NCI-H1694 treated with DMSO at 0.1 percent for 48 hours (cell line): Measurements from ENCODE around the gene TMTC2.

ENCODE experiments used
- DNase-seq: peaks from one replicate; lab custom pipeline; 2025; lab: John Stamatoyannopoulos, UW

Gene TMTC2

DNA sequence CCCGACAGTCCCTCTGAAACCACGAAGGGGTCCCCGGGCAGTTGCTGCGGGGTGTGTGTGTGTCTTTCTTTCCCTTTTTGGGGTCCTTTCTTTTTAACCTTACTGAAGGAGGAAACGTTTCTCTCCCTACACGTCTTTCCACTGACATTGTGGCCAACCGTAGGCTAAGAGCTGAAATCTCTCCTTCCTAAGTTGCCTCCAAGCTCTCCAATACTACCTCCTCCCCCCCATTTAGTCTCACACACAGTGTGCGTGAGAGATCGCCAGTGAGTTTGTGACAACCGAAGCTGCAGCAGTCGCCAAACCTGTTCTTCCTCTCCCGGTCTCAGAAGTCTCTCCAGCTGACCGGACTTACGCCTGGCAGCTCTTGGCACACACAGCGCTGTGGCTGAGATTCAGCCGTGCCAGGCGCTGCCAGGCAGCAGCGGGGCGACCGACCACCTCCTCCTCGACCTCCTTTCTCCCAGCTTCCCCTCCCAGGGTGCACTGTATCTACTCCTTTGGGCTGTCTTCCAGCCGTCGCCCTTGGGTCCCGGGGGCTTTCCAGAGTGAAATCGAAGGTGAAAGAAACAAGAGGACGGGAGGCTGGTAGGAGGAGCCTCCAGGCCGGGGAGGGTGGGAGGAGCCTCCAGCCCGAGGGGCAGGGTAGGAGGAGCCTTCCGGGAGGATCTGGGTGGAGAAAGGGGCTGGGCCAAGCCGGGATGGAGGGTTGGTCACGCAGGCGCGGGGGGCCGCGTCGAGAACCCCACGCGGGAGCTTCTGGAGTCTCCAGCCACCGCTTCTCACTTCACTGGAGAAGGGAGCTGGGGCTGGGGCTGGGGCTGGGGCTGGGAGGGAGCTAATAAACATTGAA is at the start of gene TMTC2:
Gene TMTC2, plus strand, starts transcription at position 739 of the 853 bp plus-strand sequence.
- DNase-seq = peak; percentile 79

DNA sequence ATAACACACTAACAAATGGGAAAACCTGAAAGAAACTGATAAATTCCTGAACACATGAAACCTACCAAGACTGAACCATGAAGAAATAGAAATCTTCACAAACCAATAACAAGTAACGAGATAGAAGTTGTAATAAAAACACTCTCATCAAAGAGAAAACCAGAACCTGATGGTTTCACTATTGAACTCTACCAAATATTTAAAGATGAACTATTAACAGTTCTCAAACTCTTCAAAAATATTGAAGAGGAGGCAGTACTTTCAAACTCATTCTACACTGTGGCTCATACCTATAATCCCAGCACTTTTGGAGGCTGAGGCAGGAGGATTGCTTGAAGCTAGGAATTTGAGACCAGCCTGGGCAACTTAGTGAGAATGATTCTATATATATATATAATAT is 48.4 kb upstream of the TMTC2 start:
- DNase-seq = no peak

DNA sequence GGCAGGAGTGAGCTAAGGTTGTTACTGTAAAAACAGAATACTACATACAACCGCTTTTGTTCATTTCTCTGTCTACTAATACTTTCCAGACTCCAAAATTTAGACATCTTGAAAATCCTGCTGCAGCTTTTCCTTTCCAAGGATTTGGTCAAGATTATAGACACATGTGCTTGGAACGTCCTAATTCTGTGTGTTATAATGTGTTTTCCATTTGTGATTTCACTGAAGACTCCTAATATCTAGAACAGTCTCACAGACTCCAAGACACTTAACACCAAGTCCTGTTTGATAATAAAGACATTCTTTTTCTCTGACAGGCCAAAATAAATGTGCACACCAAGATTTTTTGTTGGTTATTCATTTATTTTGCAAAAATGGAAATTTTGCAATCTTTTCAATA is 41.8 kb upstream of the TMTC2 start:
- DNase-seq = no peak

DNA sequence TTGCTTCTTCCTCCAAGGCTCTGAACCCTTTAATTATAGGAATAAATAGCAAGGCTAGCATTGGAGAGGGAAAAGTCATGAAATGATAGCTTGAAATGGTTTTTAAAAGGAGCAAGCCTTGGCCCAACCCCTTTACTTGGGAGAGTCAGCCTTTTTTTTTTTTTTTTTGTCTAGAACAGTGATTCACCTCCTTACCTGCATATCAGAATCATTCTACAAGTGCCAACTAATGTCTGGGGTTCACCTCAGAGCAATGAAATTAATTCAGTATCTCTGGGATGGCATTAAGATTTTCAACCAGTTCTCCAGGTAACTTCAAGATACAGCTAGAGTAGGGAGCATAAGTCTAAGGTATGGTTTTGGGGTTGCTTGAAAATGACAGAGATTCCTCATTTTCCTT is 41.3 kb upstream of the TMTC2 start:
- no peak for DNase-seq

DNA sequence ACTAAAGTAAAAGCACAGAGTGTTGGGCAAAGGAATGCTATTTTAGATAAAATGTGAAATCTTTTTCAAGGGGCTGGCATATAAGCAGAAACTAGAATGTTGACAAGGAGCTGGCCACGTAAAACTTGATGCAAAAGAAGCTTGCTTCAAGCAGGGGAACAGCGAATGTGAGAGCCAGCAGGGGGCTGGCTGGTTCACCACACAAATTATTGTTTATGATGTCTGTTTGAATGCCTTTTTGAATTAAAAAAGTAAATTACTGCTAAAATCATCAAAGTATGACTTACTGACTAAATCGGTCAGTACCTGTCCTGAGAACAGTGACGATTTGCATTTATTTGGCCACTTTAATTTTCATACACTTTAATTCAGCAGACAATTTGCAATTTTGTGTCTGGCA is 38.9 kb upstream of the TMTC2 start:
- DNase-seq = no peak

DNA sequence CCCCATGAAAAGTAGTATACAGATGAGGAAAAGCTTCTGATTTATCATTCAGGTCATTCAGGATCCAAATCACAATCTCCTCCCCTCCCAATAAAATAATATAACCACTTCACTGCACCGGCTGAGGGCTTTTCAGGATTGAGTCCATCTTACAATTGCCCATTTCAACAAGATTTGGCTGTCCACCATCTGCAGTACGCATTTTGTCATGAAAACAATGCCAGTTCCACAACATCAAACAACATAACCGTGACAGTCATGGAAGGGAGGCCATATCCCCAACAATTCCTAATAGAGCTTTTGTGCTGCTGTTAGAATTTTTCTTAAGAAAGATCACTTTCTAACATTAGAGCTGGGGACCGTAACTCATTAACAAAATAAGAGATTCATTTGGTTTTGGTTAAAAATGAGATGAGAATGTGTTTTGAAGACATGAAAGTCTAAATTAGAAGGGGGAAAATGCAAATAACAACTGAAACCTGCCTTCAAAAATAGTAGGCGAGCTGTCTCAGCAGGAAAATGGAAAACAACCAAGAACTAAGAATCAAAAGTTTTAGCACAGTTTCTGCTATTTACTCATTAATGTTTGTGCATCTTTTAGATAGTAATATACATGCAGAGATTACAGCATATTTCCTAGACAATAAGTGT is 38.3 kb upstream of the TMTC2 start:
- DNase-seq = no peak

DNA sequence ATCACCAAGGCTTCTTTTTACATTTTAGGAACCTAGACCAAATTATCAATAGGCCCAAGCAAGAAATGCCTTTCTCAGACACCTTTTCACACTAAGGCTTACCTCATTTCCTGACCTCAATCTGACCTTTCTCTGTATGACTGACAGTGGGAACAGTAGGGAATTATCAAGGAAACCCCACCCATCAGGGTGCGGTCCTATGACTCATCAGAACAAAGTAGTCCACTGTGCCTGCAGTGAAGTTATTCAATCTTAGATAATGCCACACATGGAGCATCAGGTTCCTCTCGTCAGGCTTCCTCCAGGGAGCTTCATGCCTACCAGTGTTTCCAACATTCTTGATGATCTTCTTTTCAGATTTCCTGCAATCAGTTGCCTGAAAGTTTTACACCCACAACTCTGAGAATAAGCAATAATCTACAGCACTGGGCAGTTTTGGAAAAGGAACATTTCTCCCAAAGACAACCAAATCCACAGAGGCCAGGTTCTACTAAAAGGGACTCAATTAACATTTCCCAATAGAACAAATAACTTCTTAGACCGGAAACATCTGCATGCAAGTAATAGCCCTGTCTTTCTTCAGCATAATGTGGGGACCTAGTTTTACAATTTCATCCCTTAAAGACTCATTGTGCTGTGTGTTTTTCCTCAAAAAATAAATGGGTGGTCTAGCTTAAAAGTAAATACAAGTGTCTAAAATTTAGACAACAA is 35.9 kb upstream of the TMTC2 start:
- no peak for DNase-seq

DNA sequence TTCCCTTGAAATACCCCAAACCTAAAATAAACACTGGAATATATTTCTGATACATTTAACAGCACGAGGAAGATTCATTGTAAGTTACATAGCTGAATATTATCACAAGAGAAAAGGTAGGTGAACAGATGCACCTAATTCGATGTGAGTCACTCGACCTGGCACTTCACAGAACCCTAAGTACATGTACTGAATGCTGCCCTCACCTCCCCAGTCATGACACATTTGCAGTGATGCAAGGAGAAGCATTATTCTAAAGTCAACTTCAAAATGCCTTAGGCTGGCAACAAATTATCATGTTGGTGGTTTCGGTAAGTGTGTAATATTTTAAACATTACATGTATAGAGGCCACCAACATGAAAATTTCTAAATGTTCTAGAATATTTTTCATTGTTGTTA is 35.2 kb upstream of the TMTC2 start:
- no peak for DNase-seq

DNA sequence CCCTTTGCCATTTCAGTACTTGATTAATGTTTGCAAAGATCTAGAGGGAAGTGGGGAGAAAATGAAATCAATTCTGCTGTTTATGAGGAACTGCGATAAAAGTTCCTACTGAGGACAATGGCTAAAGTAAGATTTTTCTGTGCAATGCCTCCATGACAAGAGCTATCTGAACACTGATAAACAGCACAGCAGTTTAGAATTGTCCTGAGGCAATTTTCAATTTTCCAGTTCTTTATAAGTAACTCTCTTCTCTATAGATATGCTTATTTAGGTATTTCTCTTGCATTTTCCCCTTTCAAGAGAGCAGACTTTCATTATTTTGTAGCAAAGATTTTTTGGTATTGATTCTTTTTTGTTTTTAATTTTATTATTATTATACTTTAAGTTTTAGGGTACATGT is 34.6 kb upstream of the TMTC2 start:
- DNase-seq = no peak

DNA sequence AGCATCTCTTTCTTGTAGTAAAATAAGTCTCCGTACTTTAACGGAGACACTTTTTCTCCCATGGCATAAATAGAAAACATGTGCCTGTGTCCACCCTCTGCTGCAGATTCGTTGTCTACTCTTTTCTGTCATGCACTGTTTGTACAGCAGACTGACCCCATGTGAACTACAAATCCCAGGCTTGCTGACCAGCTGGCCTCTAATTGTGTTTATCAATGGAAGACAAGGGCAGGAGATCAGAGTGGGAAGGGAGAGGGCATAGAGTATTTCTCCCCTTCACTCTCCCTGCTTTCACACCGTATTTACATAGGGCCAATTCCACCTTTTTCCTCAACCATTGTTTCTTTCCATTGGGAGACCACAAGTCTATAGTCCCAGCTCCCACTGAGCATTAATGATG is 31.0 kb upstream of the TMTC2 start:
- no peak for DNase-seq

DNA sequence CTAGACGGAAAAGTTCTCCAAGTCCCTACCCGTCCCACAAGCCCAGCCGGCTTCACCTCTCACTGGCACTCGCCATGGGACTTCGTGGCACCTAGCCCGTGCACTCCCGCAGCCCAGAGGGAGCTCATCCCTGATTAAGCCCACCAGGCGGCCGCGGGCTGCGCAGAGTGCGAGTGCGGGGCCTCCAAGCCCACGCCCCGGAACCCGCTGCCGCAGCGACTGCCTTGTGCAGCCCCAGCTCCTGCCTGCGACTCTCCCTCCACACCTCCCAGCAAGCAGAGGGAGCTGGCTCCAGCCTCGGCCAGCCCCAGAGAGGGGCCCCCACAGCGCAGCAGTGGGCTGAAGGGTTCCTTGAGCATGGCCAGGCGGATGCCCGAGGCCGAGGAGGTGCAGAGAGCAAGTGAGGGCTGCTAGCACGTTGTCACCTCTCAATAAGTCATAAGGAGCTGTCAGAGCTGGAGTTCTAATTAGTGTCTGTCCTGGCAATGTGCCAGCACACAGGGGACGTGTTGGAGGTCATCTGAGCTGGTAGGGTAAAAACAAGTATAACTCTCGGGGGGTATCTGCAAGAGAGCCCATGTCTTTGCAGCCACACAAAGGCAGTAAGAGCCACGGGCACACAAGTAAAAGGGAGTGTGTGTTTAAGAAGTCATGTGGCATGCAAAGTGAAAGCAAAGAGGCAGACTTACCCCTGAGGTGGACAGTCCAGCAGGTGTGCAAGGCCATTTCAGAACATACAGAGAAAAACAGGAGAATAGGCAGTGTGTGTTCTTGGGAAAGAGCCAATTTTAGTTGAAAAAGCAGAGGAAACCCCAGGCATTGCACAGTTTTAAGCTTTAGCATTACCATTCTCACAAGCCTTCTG is 27.1 kb upstream of the TMTC2 start:
- no peak for DNase-seq

DNA sequence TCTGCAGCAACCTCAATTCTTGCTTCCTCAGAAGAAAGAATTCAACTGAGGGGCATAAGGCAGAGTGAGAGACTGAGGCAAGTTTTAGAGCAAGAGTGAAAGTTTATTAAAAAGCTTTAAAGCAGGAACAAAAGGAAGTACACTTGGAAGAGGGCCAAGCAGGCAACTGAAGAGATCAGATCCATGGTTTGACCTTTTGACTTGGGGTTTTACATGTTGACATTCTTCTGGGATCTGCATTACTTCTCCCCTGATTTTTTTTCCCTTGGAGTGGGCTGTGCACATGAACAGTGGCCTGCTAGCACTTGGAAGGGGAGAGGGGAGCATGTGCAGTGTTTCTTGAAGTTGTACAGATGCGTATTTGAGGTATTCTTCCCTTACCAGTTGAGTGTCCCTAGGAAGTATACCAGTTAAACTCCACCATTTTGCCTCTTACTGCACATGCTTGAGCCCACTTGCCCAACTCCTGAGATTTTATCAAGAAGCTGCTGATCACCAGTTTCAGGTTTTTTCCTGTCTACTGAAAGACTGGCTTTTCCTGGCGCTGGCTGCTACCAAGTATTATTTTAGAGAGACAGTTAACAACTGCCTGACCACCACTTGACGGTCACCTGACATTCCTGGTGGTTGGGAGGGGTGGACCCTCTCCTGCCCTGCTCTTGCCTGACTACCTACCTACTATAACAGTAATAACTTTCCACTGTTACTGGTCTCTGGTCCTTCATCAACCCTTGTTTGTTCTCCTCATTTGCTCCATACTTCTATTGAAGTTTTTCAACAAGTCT is 26.0 kb upstream of the TMTC2 start:
- DNase-seq = no peak

DNA sequence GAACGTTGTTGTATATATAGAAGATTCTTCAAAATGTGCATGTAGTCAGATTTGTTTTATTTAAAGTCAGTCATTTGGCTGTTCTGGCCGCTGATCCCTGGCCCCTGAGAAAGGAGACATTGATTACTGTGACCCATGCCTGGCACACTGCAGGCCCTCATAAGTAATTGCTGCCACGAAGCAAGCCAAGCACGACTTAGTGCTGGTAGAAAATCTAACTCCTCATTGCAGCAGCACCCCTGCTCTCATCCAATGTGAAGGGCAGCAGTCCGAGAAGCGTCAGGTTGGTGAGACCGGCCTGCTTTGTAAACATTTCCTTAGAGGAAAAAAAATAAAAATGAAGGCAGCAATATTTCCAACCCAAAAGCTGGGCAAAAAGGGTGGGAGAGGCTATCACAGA is 22.8 kb upstream of the TMTC2 start:
- no peak for DNase-seq

DNA sequence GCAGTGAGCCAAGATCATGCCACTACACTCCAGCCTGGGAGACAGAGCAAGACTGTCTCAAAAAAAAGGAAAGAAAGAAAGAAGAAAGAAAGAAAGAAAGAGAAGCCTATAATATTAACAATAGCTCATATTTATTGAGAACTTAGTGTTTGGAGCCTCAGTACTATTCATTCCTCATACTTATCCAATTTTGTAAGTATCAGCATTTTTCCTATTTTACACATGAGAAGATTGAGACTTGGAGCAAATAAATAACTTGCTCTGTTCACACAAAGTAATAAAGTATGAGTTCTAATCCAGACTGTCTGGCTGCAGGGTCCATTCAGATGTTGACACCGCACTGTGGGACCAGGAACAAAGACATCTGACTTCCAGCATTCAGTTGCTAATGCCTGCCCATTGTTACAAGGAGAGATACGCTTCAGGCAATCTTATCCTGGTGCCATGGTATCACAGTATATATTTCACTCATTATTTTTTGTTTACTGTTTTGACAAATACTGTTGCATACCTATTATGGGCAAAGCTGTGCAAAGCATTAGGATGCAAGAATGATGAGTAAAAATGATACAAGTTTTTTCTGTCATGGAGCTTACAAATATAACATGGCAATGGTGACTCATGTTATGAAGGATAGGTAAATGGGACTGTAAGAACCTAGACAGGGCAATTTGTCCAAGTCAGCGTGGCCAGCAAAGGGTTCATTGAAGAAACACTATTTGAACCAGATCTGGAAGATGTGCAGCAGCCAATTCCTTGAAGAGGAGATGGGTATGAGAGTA is 21.4 kb upstream of the TMTC2 start:
- DNase-seq = no peak

DNA sequence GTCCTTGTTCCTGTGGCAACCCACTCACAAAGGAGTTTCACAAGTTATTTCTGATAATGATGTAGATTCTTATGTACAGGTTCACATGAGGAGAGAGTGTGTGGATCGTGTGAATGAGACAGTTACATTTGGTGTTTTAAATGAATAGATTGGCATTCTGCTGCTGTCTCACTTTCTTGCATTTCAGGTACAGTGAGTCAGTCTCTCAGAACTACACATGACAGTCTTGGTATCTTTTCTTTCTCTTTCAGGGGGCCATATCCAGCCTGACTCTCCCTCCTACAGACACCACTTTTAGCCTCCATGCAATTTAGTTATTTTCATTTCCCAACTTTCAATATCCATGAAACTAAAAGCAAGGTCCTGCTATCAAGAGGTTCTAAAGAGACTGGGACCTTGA is 19.9 kb upstream of the TMTC2 start:
- no peak for DNase-seq

DNA sequence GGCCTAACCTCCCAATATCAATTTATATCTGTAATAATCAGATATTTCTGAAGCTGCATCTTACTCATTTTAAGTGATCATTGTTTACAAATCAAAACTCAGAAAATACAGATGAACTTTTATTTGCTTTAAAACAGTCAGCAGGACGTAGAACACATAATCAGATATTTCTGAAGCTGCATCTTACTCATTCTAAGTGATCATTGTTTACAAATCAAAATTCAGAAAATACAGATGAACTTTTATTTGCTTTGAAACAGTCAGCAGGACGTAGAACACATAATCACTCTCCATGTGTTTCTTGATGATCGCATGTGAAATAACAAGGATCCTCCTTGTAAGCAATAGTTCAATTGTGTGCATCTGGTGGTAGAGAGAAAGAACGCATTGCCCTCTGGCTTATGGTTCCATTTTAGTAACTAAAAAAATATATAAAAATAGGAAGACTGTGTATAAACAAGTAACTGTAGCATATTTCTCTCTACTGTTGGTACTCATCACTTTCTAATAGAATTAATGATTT is 15.0 kb upstream of the TMTC2 start:
- DNase-seq = no peak

DNA sequence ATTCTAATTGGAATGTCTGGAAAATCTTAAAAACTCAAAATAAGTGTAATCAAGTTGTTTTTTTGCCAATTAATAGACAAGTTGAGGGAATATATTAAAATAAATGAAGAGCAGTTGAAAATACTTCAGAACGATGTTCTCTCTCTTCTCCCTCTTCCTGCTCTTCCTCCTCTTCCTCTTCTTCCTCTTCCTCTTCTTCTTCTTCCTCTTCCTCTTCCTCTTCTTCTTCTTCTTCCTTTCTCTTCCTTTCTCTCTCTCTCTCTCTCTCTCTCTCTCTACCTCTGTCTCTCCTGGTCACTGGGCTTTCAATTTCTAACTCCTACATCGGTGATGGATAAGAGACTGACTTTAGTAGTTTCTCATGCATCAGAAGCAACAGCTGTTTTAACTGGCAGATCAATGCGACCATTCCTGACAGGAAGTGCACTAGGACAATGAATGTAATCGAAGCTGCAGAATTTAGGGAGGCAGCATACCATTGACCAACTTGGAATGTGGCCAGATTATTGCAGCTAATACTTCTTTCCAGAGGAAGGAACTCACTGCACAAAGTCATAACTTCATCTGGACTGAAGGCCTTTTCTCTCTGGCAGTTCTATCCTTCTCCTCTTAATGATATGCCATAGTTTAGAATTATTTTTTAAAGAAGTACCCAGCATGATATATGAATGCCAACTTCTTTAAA is 13.8 kb upstream of the TMTC2 start:
- no peak for DNase-seq

DNA sequence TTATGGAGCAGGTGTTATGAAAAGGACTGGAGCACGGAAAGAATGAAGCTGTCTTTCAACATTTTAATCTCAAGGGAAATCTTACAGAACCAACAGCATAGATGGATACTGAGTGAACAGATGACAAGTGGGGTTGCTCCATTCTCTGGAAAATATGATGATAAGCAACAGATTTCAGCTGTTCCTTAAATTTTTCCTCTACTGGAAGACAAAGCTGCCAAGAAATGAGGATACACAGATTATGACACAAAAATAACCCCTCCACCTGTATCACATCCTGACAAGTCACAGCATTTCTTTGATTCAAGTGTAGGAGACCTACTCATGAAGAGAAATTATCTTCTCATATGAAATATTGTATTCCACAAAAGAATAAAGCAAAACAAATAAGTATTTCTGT is 13.0 kb upstream of the TMTC2 start:
- DNase-seq = peak; percentile 52

DNA sequence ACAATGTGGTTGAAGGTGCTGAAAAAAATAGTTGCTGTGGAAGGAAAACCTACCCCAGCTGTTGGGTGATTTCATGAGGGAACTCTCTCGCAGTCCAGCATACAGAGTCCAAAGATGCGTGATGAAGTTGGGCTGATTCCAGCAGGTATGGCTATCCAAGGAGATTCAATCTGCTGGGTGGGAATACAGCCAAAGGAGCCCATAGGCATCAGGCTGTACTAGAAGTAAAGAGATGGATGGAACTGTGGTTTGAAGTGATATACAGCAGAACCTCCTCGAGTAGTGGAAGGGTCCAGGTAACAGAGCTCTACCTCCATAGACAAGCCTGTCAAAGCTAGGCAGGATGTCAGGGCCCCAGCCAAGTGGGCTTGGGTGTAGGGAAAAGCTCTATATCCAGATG is 11.5 kb upstream of the TMTC2 start:
- peak; percentile 98 for DNase-seq

DNA sequence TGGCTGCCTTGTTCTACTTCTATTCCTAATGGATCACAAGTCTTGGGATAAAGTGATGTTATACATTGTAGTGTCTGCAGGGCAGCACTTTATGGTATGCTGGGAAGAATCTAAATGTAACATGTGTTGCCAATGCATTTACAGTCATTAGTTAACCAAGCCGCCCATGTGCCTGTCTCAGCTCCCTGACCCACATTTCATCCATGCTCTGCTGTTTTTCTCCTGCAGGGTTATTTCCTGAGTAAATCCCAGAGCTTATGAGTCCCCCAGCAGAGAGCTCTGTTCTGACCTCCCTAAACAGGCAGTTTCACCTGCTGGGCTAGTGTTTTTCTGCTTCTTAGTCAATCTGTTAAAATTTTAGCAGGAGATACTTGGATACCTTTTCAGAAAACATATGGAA is 4.4 kb upstream of the TMTC2 start:
- DNase-seq = peak; percentile 54
